GM18861 (cell line): Measurements from ENCODE around the gene PLEKHH2.

Experiments
- ATAC-seq: cut with Tn5 transposase; IDR thresholded peaks from one replicate; pipeline ENCODE4 v1.9.1; 2021; ENCODE audit not compliant: unreplicated experiment

Gene PLEKHH2

GRCh38 chr2:43754180-43754579 lies 117.1 kb downstream of the PLEKHH2 start:
- ATAC-seq = no peak

- ATAC-seq = no peak
Observed at GRCh38 chr2:43758739-43759138, 121.7 kb downstream of the PLEKHH2 start.

GRCh38 chr2:43759195-43759594 lies 122.1 kb downstream of the PLEKHH2 start:
- ATAC-seq = no peak

- no peak for ATAC-seq
Observed at GRCh38 chr2:43762286-43762685, 125.2 kb downstream of the PLEKHH2 start.

- no peak for ATAC-seq
Observed at GRCh38 chr2:43763091-43763490, 126.0 kb downstream of the PLEKHH2 start.

GRCh38 chr2:43764086-43764705 lies 127.1 kb downstream of the PLEKHH2 start:
- ATAC-seq = no peak

- ATAC-seq = no peak
Observed at GRCh38 chr2:43766006-43766405, 128.9 kb downstream of the PLEKHH2 start.

GRCh38 chr2:43773876-43774613 lies 137.0 kb downstream of the PLEKHH2 start, which contains the start of gene DYNC2LI1:
TSS of gene DYNC2LI1 (plus strand) at chr2:43774039. CDS start at chr2:43774139, 100 bp downstream.
- ATAC-seq = peak; percentile 95

GRCh38 chr2:43774617-43775016 lies 137.6 kb downstream of the PLEKHH2 start:
- no peak for ATAC-seq

- ATAC-seq = no peak
Observed at GRCh38 chr2:43776324-43776723, 139.3 kb downstream of the PLEKHH2 start.

GRCh38 chr2:43777306-43777926 lies 140.4 kb downstream of the PLEKHH2 start:
- ATAC-seq = no peak

- no peak for ATAC-seq
Observed at GRCh38 chr2:43778233-43778632, 141.2 kb downstream of the PLEKHH2 start.

GRCh38 chr2:43787895-43788294 lies 150.8 kb downstream of the PLEKHH2 start:
- no peak for ATAC-seq

- ATAC-seq = no peak
Observed at GRCh38 chr2:43788646-43789045, 151.6 kb downstream of the PLEKHH2 start.

- ATAC-seq = no peak
Observed at GRCh38 chr2:43790147-43790546, 153.1 kb downstream of the PLEKHH2 start.

GRCh38 chr2:43791035-43791765 lies 154.1 kb downstream of the PLEKHH2 start:
- ATAC-seq = no peak

- ATAC-seq = peak; percentile 90
Observed at GRCh38 chr2:43792653-43793052, 155.6 kb downstream of the PLEKHH2 start.

GRCh38 chr2:43794956-43795355 lies 157.9 kb downstream of the PLEKHH2 start:
- no peak for ATAC-seq

GRCh38 chr2:43796206-43796605 lies 159.1 kb downstream of the PLEKHH2 start:
- no peak for ATAC-seq

GRCh38 chr2:43798300-43798699 lies 161.2 kb downstream of the PLEKHH2 start:
- ATAC-seq = no peak

GRCh38 chr2:43800894-43801293 lies 163.8 kb downstream of the PLEKHH2 start:
- no peak for ATAC-seq
